ENCODE measurements around the gene NGRN. TPM values are rescaled to one million over a fixed set of nuclear protein-coding genes. Genes with fewer than 3 reads are reported as not detected.
"Not testable (repeated sequence)": the region's sequence is repeated elsewhere in the genome, so short reads cannot be mapped to it uniquely, and the experiment has no call there.

Gene NGRN
- total RNA-seq, 1 donor from 2014 or later, result 94.0 TPM

DNA sequence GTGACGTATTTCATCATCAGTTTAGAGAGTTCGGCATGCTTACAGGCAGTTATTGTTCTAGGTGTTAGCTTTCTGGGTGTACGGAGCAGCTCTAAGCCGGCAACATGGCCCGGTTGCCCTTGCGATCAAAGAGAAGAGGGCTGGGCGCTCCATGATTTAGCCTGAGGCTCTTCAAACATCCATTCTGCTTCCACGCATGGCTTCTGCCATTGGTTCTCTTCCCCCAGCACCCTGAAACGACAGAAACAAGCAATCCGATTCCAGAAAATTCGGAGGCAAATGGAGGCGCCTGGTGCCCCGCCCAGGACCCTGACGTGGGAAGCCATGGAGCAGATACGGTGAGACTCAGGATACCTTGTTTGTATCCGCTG, 574 bp downstream of the NGRN start:
- TF ChIP-seq, protein P1, sequence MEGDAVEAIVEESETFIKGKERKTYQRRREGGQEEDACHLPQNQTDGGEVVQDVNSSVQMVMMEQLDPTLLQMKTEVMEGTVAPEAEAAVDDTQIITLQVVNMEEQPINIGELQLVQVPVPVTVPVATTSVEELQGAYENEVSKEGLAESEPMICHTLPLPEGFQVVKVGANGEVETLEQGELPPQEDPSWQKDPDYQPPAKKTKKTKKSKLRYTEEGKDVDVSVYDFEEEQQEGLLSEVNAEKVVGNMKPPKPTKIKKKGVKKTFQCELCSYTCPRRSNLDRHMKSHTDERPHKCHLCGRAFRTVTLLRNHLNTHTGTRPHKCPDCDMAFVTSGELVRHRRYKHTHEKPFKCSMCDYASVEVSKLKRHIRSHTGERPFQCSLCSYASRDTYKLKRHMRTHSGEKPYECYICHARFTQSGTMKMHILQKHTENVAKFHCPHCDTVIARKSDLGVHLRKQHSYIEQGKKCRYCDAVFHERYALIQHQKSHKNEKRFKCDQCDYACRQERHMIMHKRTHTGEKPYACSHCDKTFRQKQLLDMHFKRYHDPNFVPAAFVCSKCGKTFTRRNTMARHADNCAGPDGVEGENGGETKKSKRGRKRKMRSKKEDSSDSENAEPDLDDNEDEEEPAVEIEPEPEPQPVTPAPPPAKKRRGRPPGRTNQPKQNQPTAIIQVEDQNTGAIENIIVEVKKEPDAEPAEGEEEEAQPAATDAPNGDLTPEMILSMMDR (IDR thresholded peaks at IDR 0.05), result no peak
- Mint-ChIP-seq H3K4me3 (ENCODE audit: unreplicated experiment) (peak overlapping the region; percentile 94), H3K27me3 (ENCODE audit: low read depth) (no peaks in the 10 kb centered on the region), H3K36me3 (ENCODE audit: low read depth) (peaks cover 11% of the 10 kb centered on the region), H3K27ac (ENCODE audit: unreplicated experiment) (peak overlapping the region; percentile 96), H3K4me1 (ENCODE audit: low read depth) (peaks cover 46% of the 10 kb centered on the region), H3K9me3 (ENCODE audit: low read depth) (no peaks in the 10 kb centered on the region)
- no peak for DNase-seq (ENCODE audit: low spot score)

DNA sequence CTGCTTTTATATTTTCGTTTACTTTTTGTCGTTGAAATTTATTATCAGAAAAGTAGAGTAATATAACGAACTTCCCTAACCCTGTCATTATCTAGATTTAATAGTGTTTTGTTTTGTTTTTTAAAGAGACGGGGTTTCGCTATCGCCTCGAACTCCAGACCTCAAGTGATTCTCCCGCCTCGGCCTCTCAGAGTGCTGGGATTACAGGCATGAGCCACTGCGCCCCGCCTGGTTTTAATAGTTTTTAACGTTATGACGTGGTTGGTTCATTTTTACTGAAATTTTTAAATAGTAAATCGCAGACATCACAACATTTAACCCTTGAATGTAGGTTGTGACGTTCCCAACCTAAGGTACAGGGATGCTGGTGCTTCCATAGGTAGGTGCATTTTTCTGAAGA, 1.0 kb downstream of the NGRN start:
- H3K27me3 Mint-ChIP-seq (ENCODE audit: low read depth), result no peaks in the 10 kb centered on the region

DNA sequence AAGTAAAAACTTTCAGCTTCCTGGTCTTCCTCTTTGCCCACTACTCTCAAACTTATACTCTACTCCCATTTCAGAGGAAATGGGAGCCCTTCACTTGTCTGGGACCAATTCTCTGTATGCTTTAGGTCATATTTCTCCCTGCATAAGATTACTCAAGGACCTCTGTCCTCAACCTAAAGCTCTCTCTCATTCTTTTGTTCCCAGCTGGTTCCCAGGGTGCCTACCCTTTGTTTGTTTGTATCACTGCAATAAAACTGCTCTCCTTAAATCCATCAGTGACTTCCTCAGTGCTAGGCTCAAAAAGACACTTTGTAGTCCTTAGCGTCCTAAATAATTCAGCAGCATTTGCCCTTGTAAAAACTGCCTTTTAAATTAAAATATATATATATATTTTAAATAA, 2.9 kb downstream of the NGRN start:
- Mint-ChIP-seq H3K4me3 (ENCODE audit: unreplicated experiment) (peak overlapping the region; percentile 62), H3K4me1 (ENCODE audit: low read depth) (peaks cover 46% of the 10 kb centered on the region), H3K36me3 (ENCODE audit: low read depth) (peaks cover 19% of the 10 kb centered on the region), H3K27me3 (ENCODE audit: low read depth) (no peaks in the 10 kb centered on the region), H3K9me3 (ENCODE audit: low read depth) (no peaks in the 10 kb centered on the region), H3K27ac (ENCODE audit: unreplicated experiment) (peak overlapping the region; percentile 55)
- TF ChIP-seq, protein P1 (IDR thresholded peaks at IDR 0.05), result no peak
- no peak for DNase-seq (ENCODE audit: low spot score)

More for the DNA sequence above, 1.0 kb downstream of the NGRN start:
- Mint-ChIP-seq H3K36me3 (ENCODE audit: low read depth) (peaks cover 13% of the 10 kb centered on the region), H3K9me3 (ENCODE audit: low read depth) (no peaks in the 10 kb centered on the region), H3K4me1 (ENCODE audit: low read depth) (peaks cover 46% of the 10 kb centered on the region), H3K4me3 (ENCODE audit: unreplicated experiment) (peak overlapping the region; percentile 94), H3K27ac (ENCODE audit: unreplicated experiment) (peak overlapping the region; percentile 96)
- DNase-seq (ENCODE audit: low spot score), result no peak
- TF ChIP-seq, protein P1 (IDR thresholded peaks at IDR 0.05), result peak; percentile 13

DNA sequence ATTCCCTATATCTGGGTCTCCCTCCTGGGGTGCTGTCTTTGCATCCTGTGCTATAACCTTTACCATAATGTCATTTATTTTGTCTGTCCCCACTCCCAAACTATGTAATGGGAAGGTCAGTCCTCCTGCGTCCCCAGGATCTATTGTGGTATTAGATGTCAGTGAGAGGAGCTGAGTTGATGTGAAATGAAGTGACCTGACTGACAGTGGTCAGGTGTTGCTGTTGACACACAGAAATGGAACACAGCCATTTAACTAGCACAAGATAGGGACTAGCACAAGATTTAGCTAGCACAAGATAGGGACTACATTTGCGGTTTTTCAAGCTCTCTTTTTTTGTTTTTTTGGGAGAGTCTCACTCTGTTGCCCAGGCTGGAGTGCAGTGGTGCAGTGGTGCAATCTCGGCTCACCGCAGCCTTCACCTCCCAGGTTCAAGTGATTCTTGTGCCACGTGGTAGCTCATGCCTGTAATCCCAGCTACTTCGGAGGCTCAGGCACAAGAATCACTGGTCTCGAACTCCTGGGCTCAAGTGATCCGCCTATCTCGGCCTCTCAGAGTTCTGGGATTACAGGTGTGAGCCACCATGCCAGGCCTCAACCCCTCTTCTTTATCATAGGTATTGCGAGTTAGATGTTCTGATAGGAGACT, 5.2 kb downstream of the NGRN start:
- H3K27ac Mint-ChIP-seq (ENCODE audit: unreplicated experiment), result peak overlapping the region; percentile 43
- H3K4me3 Mint-ChIP-seq (ENCODE audit: unreplicated experiment), result no peak overlapping the region
- no peaks in the 10 kb centered on the region for H3K9me3 Mint-ChIP-seq (ENCODE audit: low read depth)
- TF ChIP-seq, protein P1 (IDR thresholded peaks at IDR 0.05), result no peak
- DNase-seq (ENCODE audit: low spot score), result no peak
- peaks cover 24% of the 10 kb centered on the region for H3K36me3 Mint-ChIP-seq (ENCODE audit: low read depth)
- no peaks in the 10 kb centered on the region for H3K27me3 Mint-ChIP-seq (ENCODE audit: low read depth)
- peaks cover 36% of the 10 kb centered on the region for H3K4me1 Mint-ChIP-seq (ENCODE audit: low read depth)

DNA sequence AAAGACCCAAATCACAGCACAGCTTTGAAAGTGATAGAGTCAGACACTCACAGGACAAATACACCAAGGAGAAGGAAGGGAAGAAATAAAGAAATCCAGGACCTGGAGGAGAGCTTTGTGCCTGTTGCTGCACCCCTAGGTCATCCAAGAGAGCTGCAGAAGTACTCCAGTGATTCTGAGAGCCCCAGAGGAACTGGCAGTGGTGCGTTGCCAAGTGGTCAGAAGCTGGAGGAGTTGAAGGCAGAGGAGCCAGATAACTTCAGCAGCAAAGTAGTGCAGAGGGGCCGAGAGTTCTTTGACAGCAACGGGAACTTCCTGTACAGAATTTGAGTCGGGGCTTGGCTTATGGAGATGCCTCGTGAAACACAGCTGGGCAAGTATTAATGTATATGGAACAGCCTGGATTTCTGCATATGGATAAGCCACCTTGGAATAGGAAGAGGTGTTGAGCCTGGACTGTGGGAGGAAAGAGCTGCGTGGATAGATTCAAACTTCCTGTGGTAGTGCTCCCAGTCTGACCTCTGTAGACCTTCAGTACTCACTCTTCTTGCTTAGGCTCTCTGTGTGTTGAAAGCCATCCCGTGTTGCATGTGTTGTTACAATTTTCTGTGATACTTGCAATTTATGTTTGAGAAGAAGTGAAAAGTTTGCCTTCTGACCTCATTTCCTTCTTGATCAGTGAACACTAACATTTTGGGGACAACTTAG, 6.1 kb downstream of the NGRN start:
- no peak for DNase-seq (ENCODE audit: low spot score)
- peaks cover 34% of the 10 kb centered on the region for H3K4me1 Mint-ChIP-seq (ENCODE audit: low read depth)
- TF ChIP-seq, protein P1 (IDR thresholded peaks at IDR 0.05), result no peak
- peaks cover 24% of the 10 kb centered on the region for H3K36me3 Mint-ChIP-seq (ENCODE audit: low read depth)
- no peaks in the 10 kb centered on the region for H3K27me3 Mint-ChIP-seq (ENCODE audit: low read depth)
- no peak overlapping the region for H3K27ac Mint-ChIP-seq (ENCODE audit: unreplicated experiment)
- no peaks in the 10 kb centered on the region for H3K9me3 Mint-ChIP-seq (ENCODE audit: low read depth)
- no peak overlapping the region for H3K4me3 Mint-ChIP-seq (ENCODE audit: unreplicated experiment)

DNA sequence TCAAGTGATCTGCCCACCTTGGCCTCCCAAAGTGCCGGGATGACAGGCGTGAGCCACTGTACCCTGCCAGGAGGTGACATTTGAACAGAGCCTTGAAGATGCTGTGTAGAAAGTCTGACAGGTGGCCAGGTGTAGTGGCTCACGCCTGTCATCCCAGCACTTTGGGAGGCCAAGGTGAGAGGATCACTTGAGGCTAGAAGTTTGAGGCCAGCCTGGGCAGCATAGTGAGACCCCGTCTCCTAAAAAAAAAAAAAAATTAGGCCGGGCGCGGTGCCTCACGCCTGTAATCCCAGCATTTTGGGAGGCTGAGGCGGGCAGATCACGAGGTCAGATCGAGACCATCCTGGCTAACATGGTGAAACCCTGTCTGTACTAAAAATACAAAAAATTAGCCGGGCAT, 13.0 kb downstream of the NGRN start:
- H3K9me3 Mint-ChIP-seq (ENCODE audit: low read depth); H3K27me3 Mint-ChIP-seq (ENCODE audit: low read depth); H3K4me3 Mint-ChIP-seq (ENCODE audit: unreplicated experiment); H3K27ac Mint-ChIP-seq (ENCODE audit: unreplicated experiment); H3K4me1 Mint-ChIP-seq (ENCODE audit: low read depth); DNase-seq (ENCODE audit: low spot score); H3K36me3 Mint-ChIP-seq (ENCODE audit: low read depth): not testable (repeated sequence)

DNA sequence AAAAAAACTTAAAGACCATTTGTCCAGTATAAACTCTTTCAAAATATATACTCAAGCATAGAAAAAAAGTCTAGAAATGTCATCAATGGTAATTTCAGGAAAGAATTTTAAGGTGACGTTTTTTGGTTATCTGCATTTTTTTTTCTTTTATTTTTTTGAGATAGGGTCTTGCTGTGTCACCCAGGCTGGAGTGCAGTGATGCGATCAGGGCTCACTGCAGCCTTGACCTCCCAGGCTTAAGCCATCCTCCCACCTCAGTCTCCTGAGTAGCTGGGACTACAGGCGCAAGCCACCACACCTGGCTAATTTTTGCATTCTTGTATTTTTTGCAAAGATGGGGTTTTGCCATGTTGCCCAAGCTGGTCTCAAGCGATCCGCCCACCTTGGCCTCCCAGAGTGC, 15.3 kb downstream of the NGRN start:
- not testable (repeated sequence) for H3K27ac Mint-ChIP-seq (ENCODE audit: unreplicated experiment); DNase-seq (ENCODE audit: low spot score); H3K4me3 Mint-ChIP-seq (ENCODE audit: unreplicated experiment); H3K9me3 Mint-ChIP-seq (ENCODE audit: low read depth); H3K27me3 Mint-ChIP-seq (ENCODE audit: low read depth); H3K36me3 Mint-ChIP-seq (ENCODE audit: low read depth); H3K4me1 Mint-ChIP-seq (ENCODE audit: low read depth)

DNA sequence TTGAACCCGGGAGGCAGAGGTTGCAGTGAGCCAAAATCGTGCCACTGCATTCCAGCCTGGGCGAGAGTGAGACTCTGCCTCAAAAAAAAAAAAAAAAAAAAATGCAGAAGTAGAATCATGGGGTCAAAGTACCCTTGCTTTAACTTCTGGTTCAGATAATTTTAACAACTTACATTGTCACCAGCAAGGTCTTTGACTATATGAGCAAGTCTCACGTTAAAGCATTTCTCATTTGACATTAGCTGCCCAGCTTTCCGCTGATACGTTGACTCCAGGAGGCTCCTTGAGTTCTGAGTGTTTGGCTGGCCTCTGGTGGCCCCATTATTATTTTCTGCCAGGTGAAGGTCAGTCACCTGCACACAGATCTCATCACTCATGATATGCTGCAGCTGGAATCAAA, 16.2 kb downstream of the NGRN start:
- H3K36me3 Mint-ChIP-seq (ENCODE audit: low read depth); H3K9me3 Mint-ChIP-seq (ENCODE audit: low read depth); H3K4me1 Mint-ChIP-seq (ENCODE audit: low read depth); H3K4me3 Mint-ChIP-seq (ENCODE audit: unreplicated experiment); H3K27ac Mint-ChIP-seq (ENCODE audit: unreplicated experiment); H3K27me3 Mint-ChIP-seq (ENCODE audit: low read depth); DNase-seq (ENCODE audit: low spot score): not testable (repeated sequence)
